ENCODE results near the gene XYLT1.

Gene XYLT1

DNA sequence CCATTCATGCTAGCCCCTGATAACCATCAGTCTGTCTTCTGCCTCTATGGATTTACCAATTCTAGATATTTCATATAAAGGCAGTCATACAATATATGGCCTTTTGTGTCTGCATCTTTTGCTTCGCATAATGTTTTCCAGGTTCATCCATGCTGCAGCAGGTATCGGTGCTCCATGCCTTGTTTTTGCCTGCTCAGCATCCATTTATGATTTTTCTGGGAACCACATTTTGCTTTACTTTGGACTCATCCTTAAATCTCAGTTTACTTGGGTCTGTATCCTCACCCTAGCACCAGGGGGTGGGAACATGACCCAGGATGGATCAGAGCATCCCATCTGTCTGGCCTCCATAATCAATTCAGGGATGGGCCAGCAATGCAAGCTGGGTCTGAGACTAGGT lies 325.7 kb downstream of the XYLT1 start:
- TF ChIP-seq SUZ12 (IDR thresholded peaks at IDR 0.05) (no peak), HDGF (IDR thresholded peaks at IDR 0.05; ENCODE audit: borderline replicate concordance) (no peak), NFRKB (IDR thresholded peaks at IDR 0.05) (no peak), L3MBTL2 (conservative IDR thresholded peaks at IDR 0.05) (no peak), TARDBP (IDR thresholded peaks at IDR 0.05) (no peak), FOXM1 (IDR thresholded peaks at IDR 0.05; ENCODE audit: borderline replicate concordance) (no peak), ARNT (IDR thresholded peaks at IDR 0.05) (no peak), SP1 (IDR thresholded peaks at IDR 0.05) (no peak), CTBP1 (IDR thresholded peaks at IDR 0.05; ENCODE audit: borderline replicate concordance) (no peak), LEF1 (IDR thresholded peaks at IDR 0.05; ENCODE audit: borderline replicate concordance) (no peak), ELF4 (IDR thresholded peaks at IDR 0.05) (no peak), BHLHE40 (IDR thresholded peaks at IDR 0.05; ENCODE audit: borderline replicate concordance) (no peak), FOXA1 (IDR thresholded peaks at IDR 0.05) (no peak), ZNF384 (IDR thresholded peaks at IDR 0.05) (no peak), FOXK2 (IDR thresholded peaks at IDR 0.05) (no peak)
- TF ChIP-seq, protein P1, sequence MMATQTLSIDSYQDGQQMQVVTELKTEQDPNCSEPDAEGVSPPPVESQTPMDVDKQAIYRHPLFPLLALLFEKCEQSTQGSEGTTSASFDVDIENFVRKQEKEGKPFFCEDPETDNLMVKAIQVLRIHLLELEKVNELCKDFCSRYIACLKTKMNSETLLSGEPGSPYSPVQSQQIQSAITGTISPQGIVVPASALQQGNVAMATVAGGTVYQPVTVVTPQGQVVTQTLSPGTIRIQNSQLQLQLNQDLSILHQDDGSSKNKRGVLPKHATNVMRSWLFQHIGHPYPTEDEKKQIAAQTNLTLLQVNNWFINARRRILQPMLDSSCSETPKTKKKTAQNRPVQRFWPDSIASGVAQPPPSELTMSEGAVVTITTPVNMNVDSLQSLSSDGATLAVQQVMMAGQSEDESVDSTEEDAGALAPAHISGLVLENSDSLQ (IDR thresholded peaks at IDR 0.05): no peak
- ChIA-PET POLR2A (no interaction called here), CTCF (no interaction called here)
- DNase-seq (ENCODE audit: extremely low spot score): no peak

DNA sequence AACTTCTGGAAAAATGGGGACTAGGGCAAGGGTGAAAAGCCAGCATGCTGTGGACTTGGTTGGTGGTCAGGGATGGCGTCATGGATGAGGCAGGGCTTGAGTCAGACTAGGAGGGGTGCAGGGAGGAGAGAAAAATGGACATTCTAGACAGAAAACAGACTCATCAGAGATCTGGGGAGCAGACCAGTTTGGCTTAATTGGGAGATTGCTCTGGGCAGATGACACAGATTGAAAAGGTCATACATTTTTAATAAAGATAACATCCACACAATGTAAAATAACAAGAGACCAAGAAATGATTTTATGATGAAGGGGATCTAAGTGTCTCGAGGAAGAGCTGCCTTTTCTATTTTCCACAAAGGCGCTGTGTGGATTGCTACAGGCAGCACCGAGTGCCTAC lies 326.3 kb downstream of the XYLT1 start:
- POLR2A ChIA-PET: no interaction called here

DNA sequence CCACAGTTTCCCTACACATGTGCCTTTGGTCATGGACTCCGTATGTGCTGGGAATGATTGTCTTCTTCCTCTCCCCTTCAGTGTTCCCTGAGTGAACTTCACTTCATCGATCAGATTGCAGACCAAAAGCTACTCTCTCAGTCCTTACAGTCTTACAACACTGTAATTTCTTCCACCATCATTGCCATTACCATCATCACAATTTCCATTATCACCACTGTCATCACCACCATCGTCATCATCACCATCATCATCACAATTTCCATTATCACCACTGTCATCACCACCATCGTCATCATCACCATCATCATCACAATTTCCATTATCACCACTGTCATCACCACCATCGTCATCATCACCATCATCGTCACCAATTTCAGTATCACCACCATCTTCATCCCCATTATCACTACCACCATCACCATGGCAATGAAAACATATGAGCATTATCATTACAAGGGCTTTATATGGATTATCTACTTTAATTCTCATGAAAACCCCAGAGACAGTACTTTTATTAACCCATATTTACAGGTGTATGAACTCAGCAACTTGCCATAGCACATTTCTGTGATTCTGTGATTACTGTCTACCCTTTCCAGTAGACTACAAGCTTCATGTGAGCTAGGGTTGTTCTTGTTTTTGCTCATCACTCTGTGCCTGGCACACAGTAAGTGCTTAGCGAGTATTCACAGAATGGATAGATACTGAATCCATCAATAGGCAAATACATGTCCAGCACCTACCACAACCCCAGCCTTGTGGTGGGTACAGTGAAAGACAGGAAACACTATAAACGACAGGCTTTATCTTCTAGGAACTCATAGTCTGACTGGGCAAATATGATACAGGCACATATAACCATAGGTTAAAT lies 327.0 kb downstream of the XYLT1 start:
- TF ChIP-seq NFRKB (IDR thresholded peaks at IDR 0.05) (no peak), SUZ12 (IDR thresholded peaks at IDR 0.05) (no peak), LEF1 (IDR thresholded peaks at IDR 0.05; ENCODE audit: borderline replicate concordance) (no peak), ARNT (IDR thresholded peaks at IDR 0.05) (no peak), FOXK2 (IDR thresholded peaks at IDR 0.05) (no peak), TARDBP (IDR thresholded peaks at IDR 0.05) (no peak), CTBP1 (IDR thresholded peaks at IDR 0.05; ENCODE audit: borderline replicate concordance) (no peak), L3MBTL2 (conservative IDR thresholded peaks at IDR 0.05) (no peak), BHLHE40 (IDR thresholded peaks at IDR 0.05; ENCODE audit: borderline replicate concordance) (no peak), SP1 (IDR thresholded peaks at IDR 0.05) (no peak), ELF4 (IDR thresholded peaks at IDR 0.05) (no peak), FOXA1 (IDR thresholded peaks at IDR 0.05) (no peak), HDGF (IDR thresholded peaks at IDR 0.05; ENCODE audit: borderline replicate concordance) (no peak)
- TF ChIP-seq, protein P1 (IDR thresholded peaks at IDR 0.05): no peak
- ChIA-PET CTCF (no interaction called here), POLR2A (no interaction called here)
- no peak for DNase-seq (ENCODE audit: extremely low spot score)

More for the DNA sequence above, 326.3 kb downstream of the XYLT1 start:
- DNase-seq (ENCODE audit: extremely low spot score): no peak
- CTCF ChIA-PET: no interaction called here
- no peak for TF ChIP-seq FOXA1 (IDR thresholded peaks at IDR 0.05)
- TF ChIP-seq TARDBP (IDR thresholded peaks at IDR 0.05): no peak
- no peak for TF ChIP-seq HDGF (IDR thresholded peaks at IDR 0.05; ENCODE audit: borderline replicate concordance)
- no peak for TF ChIP-seq ELF4 (IDR thresholded peaks at IDR 0.05)
- no peak for TF ChIP-seq ARNT (IDR thresholded peaks at IDR 0.05)
- TF ChIP-seq L3MBTL2 (conservative IDR thresholded peaks at IDR 0.05): no peak
- no peak for TF ChIP-seq SP1 (IDR thresholded peaks at IDR 0.05)
- TF ChIP-seq BHLHE40 (IDR thresholded peaks at IDR 0.05; ENCODE audit: borderline replicate concordance): no peak
- TF ChIP-seq FOXK2 (IDR thresholded peaks at IDR 0.05): no peak
- TF ChIP-seq, protein P1 (IDR thresholded peaks at IDR 0.05): no peak
- TF ChIP-seq SUZ12 (IDR thresholded peaks at IDR 0.05): no peak
- TF ChIP-seq ZNF384 (IDR thresholded peaks at IDR 0.05): no peak
- no peak for TF ChIP-seq CTBP1 (IDR thresholded peaks at IDR 0.05; ENCODE audit: borderline replicate concordance)
- no peak for TF ChIP-seq NFRKB (IDR thresholded peaks at IDR 0.05)
- TF ChIP-seq FOXM1 (IDR thresholded peaks at IDR 0.05; ENCODE audit: borderline replicate concordance): no peak

DNA sequence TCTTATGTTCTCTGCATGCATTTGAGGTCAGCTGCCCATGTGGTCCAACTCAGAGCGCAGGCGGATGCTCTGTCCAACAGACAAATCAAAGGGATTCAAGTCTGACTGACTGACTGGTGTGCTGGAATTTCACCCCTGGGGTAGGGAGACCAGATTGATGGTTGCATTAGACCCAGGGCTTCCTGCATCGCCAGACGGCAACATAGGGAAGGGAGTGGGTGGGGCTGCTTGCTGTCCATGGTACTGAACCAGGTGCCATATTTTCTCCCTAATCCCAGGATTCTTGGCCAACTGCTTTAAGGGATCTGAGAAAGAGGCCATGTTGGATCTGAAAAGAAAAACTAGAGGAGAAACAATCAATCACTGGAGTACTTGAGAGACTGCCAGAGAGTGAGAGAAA lies 332.0 kb downstream of the XYLT1 start:
- CTCF ChIA-PET: no interaction called here
- DNase-seq (ENCODE audit: extremely low spot score): peak; percentile 35
- POLR2A ChIA-PET: no interaction called here
- TF ChIP-seq TARDBP (IDR thresholded peaks at IDR 0.05) (no peak), ZNF384 (IDR thresholded peaks at IDR 0.05) (no peak), ELF4 (IDR thresholded peaks at IDR 0.05) (no peak), SUZ12 (IDR thresholded peaks at IDR 0.05) (no peak), HDGF (IDR thresholded peaks at IDR 0.05; ENCODE audit: borderline replicate concordance) (no peak), FOXM1 (IDR thresholded peaks at IDR 0.05; ENCODE audit: borderline replicate concordance) (no peak), CTBP1 (IDR thresholded peaks at IDR 0.05; ENCODE audit: borderline replicate concordance) (no peak), L3MBTL2 (conservative IDR thresholded peaks at IDR 0.05) (no peak), FOXK2 (IDR thresholded peaks at IDR 0.05) (no peak), BHLHE40 (IDR thresholded peaks at IDR 0.05; ENCODE audit: borderline replicate concordance) (no peak), SP1 (IDR thresholded peaks at IDR 0.05) (no peak), NFRKB (IDR thresholded peaks at IDR 0.05) (no peak), ARNT (IDR thresholded peaks at IDR 0.05) (no peak), LEF1 (IDR thresholded peaks at IDR 0.05; ENCODE audit: borderline replicate concordance) (no peak), FOXA1 (IDR thresholded peaks at IDR 0.05) (no peak)
- TF ChIP-seq, protein P1 (IDR thresholded peaks at IDR 0.05): no peak

DNA sequence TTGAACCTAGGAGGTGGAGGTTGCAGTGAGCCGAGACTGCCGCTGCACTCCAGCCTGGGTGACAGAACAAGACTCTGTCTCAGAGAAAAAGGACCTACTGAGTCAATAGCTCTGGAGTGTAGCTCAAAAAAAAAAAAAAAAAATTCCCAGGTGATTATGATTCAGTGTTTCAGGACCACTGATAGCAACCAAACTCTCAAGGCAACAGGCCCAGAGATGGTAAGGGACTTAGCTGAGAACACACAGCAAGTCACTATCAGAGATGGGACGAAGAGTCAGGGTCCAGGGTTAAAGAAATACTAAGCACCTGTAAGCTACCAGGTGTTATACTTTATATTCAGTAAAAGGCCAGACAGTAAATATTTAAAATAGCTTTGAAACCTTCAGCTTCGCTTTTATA lies 335.3 kb downstream of the XYLT1 start:
- no peak for TF ChIP-seq SP1 (IDR thresholded peaks at IDR 0.05)
- no peak for TF ChIP-seq NFRKB (IDR thresholded peaks at IDR 0.05)
- no peak for TF ChIP-seq LEF1 (IDR thresholded peaks at IDR 0.05; ENCODE audit: borderline replicate concordance)
- no peak for TF ChIP-seq FOXA1 (IDR thresholded peaks at IDR 0.05)
- TF ChIP-seq HDGF (IDR thresholded peaks at IDR 0.05; ENCODE audit: borderline replicate concordance): no peak
- TF ChIP-seq TARDBP (IDR thresholded peaks at IDR 0.05): no peak
- no peak for TF ChIP-seq ELF4 (IDR thresholded peaks at IDR 0.05)
- TF ChIP-seq FOXK2 (IDR thresholded peaks at IDR 0.05): no peak
- TF ChIP-seq ARNT (IDR thresholded peaks at IDR 0.05): no peak
- no peak for TF ChIP-seq SUZ12 (IDR thresholded peaks at IDR 0.05)
- TF ChIP-seq FOXM1 (IDR thresholded peaks at IDR 0.05; ENCODE audit: borderline replicate concordance): no peak
- TF ChIP-seq BHLHE40 (IDR thresholded peaks at IDR 0.05; ENCODE audit: borderline replicate concordance): no peak
- no peak for TF ChIP-seq ZNF384 (IDR thresholded peaks at IDR 0.05)
- no peak for TF ChIP-seq L3MBTL2 (conservative IDR thresholded peaks at IDR 0.05)
- TF ChIP-seq, protein P1 (IDR thresholded peaks at IDR 0.05): no peak
- no peak for TF ChIP-seq CTBP1 (IDR thresholded peaks at IDR 0.05; ENCODE audit: borderline replicate concordance)
- POLR2A ChIA-PET: no interaction called here
- DNase-seq (ENCODE audit: extremely low spot score): no peak
- CTCF ChIA-PET: no interaction called here
